Measurements from ENCODE around the gene LINGO4. TPM values are rescaled to one million over a fixed set of nuclear protein-coding genes. Genes with fewer than 3 reads are reported as not detected.
"Not testable (repeated sequence)": the region's sequence is repeated elsewhere in the genome, so short reads cannot be mapped to it uniquely, and the experiment has no call there.

Gene LINGO4
- total and polyA plus RNA-seq, 11 donors, result 0.11 to 1.0 (median 0.56) TPM

DNA sequence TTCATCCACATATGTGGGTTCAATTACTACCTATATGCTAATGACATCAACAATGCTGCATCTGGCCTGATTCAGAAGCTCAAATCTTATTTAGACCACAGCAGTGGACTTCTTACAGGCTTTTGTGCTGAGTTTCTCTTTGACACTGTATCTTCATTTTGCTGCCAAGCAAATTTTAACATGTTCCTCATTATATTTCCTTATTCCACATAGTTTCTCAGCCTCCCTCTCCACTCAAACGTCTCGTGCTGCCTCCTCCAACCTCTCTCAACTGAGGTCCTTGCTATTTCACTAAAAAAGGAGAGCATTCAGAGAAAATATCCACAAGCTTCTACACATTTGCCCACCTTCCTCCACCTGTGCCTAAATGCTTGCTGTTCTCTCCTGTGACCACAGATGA, 21.4 kb downstream of the LINGO4 start:
- Histone ChIP-seq H3K27ac (peak overlapping the region in 3 of 12 donors; percentile 3 to 83 (median 31)), H3K27me3 (no peaks in the 10 kb centered on the region), H3K9me3 (no peaks in the 10 kb centered on the region), H3K36me3 (peaks cover 0 to 30% (median 17%) of the 10 kb centered on the region in 9 donors), H3K4me1 (peaks cover 0 to 20% (median 0%) of the 10 kb centered on the region in 12 donors), H3K4me3 (peak overlapping the region in 1 of 12 donors; percentile 23)
- intact Hi-C loops (cut with DNase I), result no loop called here
- DNase-seq (no peak), ATAC-seq (no peak)
- TF ChIP-seq, protein P1, sequence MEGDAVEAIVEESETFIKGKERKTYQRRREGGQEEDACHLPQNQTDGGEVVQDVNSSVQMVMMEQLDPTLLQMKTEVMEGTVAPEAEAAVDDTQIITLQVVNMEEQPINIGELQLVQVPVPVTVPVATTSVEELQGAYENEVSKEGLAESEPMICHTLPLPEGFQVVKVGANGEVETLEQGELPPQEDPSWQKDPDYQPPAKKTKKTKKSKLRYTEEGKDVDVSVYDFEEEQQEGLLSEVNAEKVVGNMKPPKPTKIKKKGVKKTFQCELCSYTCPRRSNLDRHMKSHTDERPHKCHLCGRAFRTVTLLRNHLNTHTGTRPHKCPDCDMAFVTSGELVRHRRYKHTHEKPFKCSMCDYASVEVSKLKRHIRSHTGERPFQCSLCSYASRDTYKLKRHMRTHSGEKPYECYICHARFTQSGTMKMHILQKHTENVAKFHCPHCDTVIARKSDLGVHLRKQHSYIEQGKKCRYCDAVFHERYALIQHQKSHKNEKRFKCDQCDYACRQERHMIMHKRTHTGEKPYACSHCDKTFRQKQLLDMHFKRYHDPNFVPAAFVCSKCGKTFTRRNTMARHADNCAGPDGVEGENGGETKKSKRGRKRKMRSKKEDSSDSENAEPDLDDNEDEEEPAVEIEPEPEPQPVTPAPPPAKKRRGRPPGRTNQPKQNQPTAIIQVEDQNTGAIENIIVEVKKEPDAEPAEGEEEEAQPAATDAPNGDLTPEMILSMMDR (IDR thresholded peaks at IDR 0.05), result no peak
- no peak for TF ChIP-seq POLR2A (IDR thresholded peaks at IDR 0.05)
- WGBS, 4 donors, result 59 to 68% (median 62%) methylated on average over 2 of the region's 2 CpGs

DNA sequence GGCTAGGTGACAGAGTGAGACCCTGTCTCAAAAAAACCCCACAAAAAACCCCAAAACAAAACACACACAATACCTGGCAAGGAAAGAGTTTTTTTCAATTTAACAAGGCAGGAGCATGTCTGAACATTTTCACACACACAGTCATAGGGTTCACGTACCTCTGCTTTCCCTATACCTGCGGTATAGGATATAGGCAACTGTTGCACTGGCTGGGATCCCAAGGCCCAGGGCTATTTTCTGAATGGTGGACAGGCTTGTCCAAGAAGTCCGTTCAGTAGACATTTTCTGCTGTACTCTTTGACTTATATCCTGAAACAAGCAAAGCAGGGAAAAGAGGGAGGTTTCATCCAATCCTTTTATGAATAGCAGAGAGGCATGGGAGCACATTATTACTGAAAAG, 22.5 kb downstream of the LINGO4 start:
- no peaks in the 10 kb centered on the region for H3K9me3 ChIP-seq
- H3K27ac ChIP-seq, result peak overlapping the region in 1 of 12 donors; percentile 83
- 90 to 95% (median 94%) methylated on average over 3 of the region's 3 CpGs for WGBS, 4 donors
- peaks cover 0 to 20% (median 0%) of the 10 kb centered on the region in 12 donors for H3K4me1 ChIP-seq
- ATAC-seq (no peak), DNase-seq (no peak)
- TF ChIP-seq, protein P1 (IDR thresholded peaks at IDR 0.05), result no peak
- TF ChIP-seq POLR2A (IDR thresholded peaks at IDR 0.05), result no peak
- peaks cover 0 to 39% (median 27%) of the 10 kb centered on the region in 9 donors for H3K36me3 ChIP-seq
- no peak overlapping the region for H3K4me3 ChIP-seq
- no peaks in the 10 kb centered on the region for H3K27me3 ChIP-seq
- intact Hi-C loops (cut with DNase I), result no loop called here

GRCh38 chr1:151782026-151782425, 23.2 kb downstream of the LINGO4 start:
- Histone ChIP-seq H3K36me3 (peaks cover 0 to 40% (median 29%) of the 10 kb centered on the region in 9 donors), H3K4me1 (peaks cover 0 to 20% (median 0%) of the 10 kb centered on the region in 12 donors), H3K27ac (peak overlapping the region in 1 of 12 donors; percentile 83)
- intact Hi-C loops (cut with DNase I); H3K27me3 ChIP-seq; ATAC-seq; DNase-seq; H3K9me3 ChIP-seq; H3K4me3 ChIP-seq: not testable (repeated sequence)
- WGBS, 4 donors, result 88 to 94% (median 91%) methylated on average over 5 of the region's 5 CpGs

DNA sequence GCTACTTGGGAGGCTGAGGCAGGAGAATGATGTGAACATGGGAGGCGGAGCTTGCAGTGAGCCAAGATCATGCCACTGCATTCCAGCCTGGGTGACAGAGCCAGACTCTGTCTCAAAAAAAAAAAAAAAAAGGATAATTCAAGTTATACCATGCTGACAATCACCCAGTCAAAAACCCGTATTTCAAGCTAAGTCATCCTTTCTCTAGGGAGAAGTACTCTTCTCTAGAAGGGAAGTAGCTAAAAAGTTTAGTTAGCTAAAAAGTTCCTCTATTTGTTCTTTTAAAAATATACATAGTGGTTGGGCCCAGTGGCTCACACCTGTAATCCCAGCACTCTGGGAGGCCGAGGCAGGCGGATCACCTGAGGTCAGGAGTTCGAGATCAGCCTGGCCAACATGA, 24.5 kb downstream of the LINGO4 start:
- intact Hi-C loops (cut with DNase I); H3K27me3 ChIP-seq; ATAC-seq; H3K9me3 ChIP-seq; H3K4me3 ChIP-seq; DNase-seq: not testable (repeated sequence)
- Histone ChIP-seq H3K27ac (peak overlapping the region in 1 of 12 donors; percentile 8), H3K4me1 (peaks cover 0 to 20% (median 0%) of the 10 kb centered on the region in 12 donors), H3K36me3 (peaks cover 0 to 53% (median 35%) of the 10 kb centered on the region in 9 donors)
- 93 to 97% (median 95%) methylated on average over 5 of the region's 5 CpGs for WGBS, 4 donors

DNA sequence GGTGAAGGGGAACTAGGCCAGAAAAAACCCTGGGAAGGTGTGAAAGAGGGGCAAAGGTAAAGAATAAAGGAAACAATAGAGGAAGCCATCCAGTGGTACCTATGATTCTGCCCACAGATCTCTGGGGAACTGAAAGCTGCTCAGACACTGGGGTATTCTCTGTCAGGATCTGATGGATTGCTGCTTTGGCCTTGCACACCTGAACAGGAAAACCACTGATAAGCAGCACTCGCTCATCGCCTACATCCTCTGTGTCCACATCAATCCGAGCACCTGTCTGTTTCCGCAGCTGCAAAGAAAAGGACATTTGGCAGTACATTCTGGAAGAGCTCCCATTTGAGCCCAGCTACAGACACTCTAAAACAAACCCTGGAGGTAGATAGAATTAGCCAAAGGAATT, 25.4 kb downstream of the LINGO4 start:
- peaks cover 0 to 62% (median 43%) of the 10 kb centered on the region in 9 donors for H3K36me3 ChIP-seq

More for the DNA sequence above, 25.4 kb downstream of the LINGO4 start:
- DNase-seq (no peak), ATAC-seq (no peak)
- no peak for TF ChIP-seq POLR2A (IDR thresholded peaks at IDR 0.05)
- TF ChIP-seq, protein P1 (IDR thresholded peaks at IDR 0.05), result no peak
- no peaks in the 10 kb centered on the region for H3K27me3 ChIP-seq
- no peak overlapping the region for H3K4me3 ChIP-seq
- 88 to 96% (median 95%) methylated on average over 4 of the region's 4 CpGs for WGBS, 4 donors
- H3K4me1 ChIP-seq, result peaks cover 0 to 20% (median 0%) of the 10 kb centered on the region in 12 donors
- intact Hi-C loops (cut with DNase I), result no loop called here
- no peak overlapping the region for H3K27ac ChIP-seq
- no peaks in the 10 kb centered on the region for H3K9me3 ChIP-seq
